OCI-M2 (cell line): Measurements from ENCODE around the gene ZMYM5.
A peak's percentile ranks its signal among the peaks of the same experiment; 100 is the strongest.
"Not testable (repeated sequence)": the region's sequence is repeated elsewhere in the genome, so short reads cannot be mapped to it uniquely, and the experiment has no call there.

ENCODE experiments used
- DNase-seq: peaks from one replicate; lab custom pipeline; 2025; ENCODE audit not compliant: unreplicated experiment; lab: John Stamatoyannopoulos, UW

ZMYM5 gene

DNA sequence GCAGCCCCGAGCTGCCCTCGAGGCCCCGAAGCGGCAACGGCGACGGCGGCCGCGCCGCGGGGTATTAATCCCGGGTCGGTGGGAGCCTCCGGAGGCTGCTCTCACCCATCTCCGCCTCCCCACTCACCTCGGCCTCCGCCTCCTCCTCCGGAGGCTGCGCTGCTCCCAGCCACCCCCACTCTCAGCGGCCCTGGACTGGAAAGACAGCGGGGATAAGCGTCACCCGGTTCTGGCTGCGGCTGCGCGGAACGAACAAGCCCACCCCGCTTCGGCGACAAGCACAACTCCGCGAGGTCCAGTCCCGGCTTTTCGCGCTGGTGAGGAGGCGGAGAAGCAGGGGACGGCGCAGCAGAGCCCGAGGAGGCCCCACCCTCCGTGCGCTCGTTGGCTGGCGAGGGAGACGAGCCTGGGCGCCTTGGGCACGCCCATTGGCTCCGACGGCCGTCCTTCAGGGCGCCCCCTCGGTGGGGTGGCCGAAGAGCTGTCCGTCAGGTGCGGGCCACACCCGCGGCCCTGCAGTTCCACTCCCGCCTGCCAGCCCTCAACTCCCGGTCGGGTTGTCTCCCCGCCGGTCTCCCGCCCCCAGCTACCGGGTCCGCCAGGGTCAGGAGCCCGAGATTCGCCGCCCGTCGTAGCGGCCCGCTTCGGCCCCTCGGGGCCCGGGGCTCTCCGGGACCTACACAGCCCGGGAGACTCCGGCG lies at the start of gene ZMYM5:
Gene ZMYM5 (minus strand): TSS at position 327 of the 701 bp plus-strand sequence. CDS start 11,469 bp downstream, outside the sequence.
- peak; percentile 59 for DNase-seq

DNA sequence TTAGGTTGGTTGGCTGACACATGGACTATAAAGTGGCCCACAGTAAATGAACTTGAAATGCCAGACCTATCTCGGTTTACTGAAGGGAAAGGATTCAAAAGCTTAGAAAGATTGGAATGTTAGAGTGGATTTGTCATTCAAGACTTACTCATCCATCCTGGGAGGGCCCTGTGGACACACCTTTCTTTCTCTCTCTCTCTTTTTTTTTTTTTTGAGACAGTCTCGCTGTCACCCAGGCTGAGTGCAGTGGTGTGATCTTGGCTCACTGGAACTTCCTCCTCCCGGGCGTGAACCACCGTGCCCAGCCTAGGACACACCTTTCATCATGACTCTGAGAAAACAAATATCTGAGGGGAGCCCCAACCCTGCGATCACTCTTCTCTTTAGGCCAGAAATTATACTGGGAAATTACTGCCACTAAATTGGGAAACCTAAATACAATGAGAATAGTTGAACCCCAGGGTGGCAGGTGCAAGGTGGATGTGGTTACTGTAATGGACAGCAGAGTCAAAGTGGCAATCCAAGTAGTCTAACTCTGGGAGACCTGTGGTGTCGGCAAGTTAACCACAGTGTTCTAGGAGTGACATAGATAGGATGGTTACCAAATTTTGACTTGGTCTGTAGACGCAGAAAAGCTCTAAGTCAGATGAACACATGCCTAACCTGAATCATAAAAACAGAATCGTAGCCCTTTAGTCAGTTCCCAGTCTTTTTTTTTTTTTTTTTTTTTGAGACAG lies 47.1 kb upstream of the ZMYM5 start:
- no peak for DNase-seq

DNA sequence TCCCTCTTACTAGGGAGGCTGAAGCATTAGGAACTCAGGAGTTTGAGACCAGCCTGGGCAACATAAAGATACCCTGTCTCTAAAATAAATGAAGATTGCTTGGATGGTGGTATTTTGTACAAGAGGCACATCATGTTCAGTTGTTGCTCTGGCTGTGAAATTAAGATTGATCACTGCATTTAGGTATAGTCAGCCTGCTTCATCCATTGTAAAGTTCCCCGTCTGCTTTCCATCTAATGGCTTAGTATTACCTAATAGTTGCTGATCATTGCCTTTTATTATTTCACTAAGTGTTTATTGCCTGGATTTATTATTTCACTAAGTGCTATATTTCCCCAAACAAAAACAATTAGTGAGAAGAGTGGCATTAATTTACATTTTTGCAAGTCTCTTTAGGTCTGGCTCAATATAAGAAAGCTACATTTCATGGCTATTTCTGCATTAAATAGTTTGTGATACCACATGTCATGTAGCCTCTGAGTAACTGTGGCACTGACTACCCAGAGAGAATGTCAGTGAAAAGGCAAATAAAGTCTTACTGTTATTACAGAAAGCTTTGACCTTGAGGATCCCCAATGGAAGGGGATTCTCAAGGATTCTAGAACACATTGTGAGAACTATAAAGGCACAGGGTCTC lies 45.0 kb upstream of the ZMYM5 start:
- no peak for DNase-seq

DNA sequence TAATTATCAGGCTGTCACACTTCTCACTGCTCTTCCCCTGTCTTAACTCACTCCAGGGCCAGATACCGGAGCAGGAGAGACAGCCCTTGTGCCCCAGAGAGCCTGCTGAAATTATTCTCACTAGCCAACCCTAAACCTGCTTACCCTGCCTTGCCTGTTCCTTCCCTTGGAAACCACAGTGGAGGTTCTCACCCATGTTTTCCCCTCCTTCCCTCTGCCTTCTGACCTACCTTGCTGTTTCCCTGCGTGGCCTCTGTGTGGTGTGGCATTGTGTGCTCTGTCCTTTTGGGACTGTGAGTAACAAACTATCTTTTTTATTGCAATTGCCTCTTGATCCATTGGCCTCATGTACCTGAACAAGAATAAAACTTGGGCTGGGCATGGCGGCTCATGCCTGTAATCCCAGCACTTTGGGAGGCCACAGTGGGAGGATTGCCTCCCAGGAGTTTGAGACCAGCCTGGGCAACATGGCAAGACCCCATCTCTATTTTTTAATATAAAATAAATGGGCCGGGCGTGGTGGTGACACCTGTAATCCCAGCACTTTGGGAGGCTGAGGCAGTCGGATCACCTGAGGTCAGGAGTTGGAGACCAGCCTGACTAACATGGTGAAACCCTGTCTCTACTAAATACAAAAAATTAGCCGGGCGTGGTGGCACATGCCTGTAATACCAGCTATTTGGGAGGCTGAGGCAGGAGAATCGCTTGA lies 42.2 kb upstream of the ZMYM5 start:
- not testable (repeated sequence) for DNase-seq

DNA sequence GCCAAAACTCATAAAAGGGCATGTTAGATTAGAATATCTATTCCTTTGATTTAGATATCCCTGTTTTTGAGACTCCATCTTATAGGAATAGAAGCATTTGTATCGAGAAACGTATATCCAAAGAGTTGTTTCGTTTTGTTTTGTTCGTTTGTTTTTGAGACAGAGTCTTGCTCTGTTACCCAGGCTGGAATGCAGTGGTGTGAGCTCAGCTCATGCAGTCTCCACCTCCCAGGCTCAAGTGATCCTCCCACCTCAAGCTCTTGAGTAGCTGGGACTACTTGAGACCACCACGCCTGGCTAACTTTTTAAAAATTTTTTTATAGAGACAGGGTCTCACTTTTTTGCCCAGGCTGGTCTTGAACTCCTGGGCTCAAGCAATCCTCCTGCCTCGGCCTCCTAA lies 26.6 kb upstream of the ZMYM5 start:
- DNase-seq = no peak

DNA sequence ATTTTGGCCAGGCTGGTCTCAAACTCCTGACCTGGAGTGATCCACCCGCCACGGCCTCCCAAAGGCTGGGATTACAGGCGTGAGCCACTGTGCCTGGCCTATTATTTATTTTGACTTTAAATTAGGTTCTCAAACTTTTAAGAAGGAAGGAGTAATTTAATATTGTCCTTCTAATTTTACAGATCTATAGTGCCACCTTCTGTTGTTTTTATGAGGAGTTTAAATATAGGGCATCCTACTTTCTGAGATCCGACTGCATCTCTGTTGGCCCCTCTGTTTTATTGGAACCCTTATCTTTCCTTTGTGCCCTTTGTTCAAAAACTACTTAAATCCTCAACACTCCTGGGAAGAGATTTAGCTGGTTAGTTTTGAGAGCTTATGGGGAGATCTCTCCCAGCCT lies 25.4 kb upstream of the ZMYM5 start:
- no peak for DNase-seq

DNA sequence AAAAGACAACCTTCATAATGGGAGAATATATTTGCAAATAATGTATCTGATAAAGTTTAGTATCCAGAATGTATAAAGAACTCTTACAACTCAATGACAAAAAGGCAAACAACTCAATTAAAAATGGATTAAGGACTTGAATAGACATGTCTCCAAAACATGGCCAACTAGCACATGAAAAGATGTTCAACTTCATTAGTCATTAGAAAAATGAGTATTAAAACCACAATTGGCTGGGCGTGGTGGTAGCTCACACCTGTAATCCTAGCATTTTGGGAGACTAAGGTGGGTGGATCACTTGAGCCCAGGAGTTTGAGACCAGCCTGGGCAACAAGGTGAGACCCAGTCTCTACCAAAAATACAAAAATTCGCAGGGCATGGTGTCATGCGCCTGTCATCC lies 18.8 kb upstream of the ZMYM5 start:
- DNase-seq = no peak

DNA sequence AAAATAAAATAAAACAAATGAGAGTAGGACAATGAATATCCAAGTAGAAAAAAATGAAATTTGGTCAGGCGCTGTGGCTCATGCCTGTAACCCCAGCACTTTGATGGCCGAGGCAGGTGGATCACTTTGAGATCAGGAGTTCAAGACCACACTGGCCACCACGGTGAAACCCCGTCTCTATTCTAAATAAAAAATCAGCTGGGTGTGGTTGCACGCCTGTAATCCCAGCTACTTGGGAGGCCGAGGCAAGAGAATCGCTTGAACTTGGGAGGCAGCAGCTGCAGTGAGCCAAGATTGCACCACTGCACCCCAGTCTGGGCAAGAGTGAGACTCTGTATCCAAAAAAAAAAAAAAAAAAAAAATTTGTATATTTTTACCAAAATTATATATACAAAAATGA lies 18.2 kb upstream of the ZMYM5 start:
- DNase-seq = no peak

DNA sequence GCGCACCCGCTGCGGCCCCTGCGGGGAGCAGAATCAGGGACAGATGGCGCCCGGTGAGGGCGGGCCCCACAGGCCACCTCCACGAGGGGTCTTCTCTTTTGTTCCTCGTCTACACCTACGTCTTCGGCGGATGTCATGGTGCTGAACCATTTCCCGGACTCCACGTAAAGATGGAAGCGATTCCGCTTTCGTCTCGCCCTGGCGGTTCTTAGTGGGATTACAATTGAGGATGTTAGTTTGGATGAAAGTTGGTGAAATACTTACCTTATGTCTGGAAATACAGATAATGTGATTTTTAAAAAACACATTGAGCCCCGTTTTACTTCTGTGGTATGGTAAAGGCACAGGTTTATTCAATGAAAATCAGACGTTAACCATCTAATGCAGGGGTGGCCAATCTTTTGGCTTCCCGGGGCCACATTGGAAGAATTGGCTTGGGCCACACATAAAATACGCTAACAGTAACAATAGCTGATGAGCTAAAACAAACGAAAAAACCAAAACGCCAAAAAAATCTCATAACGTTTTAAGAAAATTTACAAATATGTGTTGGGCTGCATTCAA lies 1.4 kb upstream of the ZMYM5 start:
- no peak for DNase-seq

DNA sequence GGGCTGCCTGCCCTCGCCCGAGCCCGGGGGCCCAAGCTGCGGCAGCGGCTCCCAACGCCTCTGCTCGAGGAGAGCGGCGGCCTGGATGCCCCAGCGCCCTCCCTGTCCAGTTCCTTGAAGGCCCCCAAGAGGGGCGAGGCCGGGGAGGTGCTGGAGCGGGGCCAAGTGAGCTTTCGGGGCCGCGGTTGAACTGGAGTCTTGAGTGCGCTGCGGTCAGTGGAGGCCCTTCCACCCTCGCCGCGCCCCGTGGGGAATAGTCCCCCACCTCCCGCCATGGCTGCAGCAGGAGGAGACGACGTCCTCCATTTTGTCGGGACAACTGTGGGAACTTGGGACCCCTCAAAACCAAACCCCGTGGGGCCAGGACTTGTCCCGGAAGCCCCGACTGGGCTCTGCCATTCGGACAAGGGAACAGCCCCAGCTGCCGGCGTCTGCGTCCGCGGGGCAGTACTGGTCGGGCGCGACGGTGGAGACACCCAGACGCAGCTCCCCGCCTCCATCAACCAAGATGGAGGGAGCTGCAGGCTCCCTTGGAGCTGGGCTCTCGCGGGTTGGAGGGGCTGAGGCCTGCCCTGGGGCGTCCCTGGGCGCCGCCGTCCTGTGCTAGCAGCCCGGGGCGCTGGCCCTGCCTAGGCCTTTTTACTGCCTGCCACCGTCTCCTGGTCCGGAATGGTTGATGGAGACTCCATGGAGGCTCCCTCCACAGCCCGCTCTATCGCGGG lies 736 bp upstream of the ZMYM5 start:
- no peak for DNase-seq

DNA sequence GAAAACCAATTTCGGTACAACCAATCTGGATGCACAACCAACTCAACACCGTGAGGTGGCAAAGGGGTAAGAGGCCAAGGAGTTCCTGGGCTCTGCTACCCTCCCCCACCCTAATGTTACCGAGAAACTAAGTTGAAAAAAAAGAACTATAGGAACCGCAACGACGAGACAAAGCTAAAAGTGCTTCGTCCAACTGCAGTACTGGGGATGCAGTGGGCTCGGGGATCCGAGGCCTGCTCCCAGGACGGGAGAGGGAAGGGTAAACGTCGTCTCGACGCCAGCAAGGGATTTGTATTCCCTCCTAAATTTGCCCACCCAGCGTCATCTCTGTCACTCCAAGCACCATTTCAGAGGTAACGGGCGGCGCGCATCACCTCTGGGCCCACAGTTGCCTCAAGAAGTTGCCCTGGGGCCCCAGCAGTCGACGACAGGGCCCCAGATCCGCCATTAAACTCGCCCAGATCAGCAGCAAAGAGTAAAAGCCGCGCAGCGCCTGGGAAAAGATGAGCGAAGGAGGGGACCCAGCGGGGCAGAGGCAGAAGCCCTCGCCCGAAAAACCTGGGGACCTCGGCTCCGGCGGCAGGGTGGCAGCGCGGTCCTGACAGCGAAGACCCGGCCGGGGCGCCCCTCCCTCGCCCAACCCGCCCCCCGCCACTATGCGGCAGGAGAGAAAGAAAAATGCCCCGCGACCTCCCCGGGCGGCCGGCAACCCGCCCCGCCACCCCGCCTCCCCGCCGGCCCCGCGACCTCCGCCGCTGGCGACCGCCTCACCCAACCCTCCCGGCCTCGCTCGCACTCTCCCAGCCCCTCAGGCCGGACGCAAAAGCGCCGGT lies 752 bp downstream of the ZMYM5 start:
- DNase-seq = no peak

DNA sequence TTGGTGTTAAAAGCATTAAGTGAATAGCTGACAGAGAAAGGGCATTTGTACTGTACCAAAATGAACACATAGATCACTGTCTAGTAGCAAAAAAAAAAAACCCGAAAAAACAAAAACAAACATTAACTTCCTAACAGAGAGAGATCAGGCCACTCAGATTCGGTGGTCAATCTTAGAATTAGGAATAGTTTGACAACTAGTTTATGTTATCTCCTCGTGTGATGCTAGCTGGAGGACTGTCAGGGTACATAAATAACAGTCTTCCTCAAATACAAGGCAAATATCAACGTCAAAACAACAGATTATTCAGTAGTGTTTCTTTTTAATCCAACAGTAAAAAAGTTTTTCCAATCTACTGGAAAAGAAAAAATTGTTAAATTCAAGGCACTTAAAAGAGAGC lies 1.7 kb downstream of the ZMYM5 start:
- no peak for DNase-seq

DNA sequence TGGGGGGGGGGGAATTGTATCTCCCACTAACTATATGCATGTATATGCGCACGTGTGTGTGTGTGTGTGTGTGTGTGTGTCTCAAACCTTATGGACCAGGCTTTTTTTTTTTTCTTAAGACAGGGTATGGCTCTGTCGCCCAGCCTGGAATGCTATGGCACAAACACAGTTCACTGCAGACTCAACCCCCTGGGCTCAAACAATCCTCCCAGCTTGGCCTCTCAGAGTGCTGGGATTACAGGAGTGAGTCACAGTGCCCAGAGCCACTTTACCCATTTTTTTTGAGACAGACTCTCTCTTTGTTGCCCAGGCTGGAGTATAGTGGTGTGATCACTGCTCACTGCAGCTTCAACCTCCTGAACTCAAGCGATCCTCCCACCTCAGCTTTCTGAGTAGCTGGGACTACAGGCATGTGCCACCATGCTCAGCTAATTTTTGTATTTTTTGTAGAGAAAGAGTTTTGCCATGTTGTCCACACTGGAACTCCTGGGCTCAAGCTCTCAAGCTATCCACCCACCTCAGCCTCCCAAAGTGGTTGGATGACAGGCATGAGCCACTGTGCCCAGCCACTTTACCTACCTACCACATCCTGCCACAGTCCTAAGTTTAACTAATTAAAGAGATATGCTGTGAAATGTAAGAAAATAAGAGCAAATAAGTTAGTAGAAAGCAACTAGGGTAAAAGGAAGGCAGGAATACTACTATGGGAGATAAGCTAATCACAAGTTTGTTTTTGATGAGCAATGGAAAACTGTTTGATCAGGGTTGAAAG lies 2.4 kb downstream of the ZMYM5 start:
- no peak for DNase-seq

DNA sequence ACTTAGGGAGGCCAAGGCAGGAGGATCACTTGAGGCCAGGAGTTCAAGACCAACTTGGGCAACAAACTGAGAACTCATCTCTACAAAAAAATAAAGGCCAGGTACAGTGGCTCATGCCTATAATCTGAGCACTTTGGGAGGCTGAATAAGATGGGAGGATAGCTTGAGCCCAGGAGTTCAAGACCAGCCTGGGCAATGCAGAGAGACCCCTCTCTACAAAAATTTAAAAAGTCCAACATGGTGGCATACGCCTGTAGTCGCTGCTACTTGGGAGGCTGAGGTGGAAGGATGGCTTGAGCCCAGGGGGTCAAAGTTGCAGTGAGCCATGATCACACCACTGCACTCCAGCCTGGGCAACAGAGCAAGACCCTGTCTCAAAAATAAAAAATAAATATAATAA lies 5.8 kb downstream of the ZMYM5 start:
- DNase-seq = not testable (repeated sequence)

DNA sequence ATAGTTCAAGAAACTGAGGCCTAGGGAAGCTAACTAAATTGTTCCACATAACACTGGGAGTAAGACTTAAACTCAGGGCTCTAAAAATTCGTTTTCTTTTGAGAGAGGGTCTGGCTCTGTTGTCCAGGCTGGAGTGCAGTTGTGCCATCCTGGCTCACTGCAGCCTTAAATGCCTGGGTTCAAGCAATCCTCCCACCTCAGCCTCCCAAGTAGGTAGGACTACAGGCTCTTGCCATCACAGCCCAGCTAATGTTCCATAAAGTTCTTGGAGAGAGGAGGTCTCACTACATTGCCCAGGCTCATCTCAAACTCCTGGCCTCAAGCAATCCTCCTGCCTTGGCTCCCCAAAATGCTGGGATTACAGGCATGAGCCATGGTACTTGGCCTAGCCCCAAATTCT lies 10.7 kb downstream of the ZMYM5 start:
- DNase-seq = no peak

DNA sequence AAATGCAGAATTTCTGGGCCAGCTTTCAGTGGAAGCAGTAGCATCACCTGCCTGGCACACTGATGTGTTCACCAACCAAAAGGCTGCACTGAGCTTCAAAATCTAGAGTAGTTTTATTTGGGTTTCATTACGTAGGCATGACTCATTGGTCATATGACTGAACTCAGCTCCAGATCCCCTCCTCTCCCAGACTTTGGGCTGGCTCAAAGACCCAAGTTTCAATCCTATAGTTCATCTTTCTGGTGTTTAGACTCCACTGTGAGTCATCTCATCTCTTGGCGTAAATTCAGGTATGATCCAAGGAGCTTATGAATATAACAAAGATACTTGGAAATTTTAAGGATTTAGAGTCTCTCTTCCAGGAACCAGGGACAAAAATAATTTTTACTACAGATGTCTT lies 17.7 kb downstream of the ZMYM5 start:
- DNase-seq = no peak

DNA sequence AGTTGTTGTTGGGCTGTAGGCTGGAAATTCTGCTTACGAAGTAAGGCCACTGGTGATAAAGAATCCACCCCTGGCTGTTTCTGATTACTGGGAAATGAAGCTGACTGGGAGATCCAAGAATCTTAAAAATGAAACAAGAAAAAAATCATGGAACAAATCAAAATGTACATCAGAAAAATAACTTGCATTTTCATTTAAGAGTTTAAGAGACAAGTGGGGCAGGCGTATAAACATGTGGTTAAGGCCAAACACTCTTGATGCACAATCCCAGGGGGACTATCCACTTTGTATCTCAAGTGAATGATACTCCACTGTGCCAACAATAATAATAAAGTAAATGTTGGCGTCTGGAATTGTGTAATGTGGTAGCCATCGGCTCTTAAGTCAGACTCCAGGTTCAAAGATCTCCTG lies 24.6 kb downstream of the ZMYM5 start:
- no peak for DNase-seq

DNA sequence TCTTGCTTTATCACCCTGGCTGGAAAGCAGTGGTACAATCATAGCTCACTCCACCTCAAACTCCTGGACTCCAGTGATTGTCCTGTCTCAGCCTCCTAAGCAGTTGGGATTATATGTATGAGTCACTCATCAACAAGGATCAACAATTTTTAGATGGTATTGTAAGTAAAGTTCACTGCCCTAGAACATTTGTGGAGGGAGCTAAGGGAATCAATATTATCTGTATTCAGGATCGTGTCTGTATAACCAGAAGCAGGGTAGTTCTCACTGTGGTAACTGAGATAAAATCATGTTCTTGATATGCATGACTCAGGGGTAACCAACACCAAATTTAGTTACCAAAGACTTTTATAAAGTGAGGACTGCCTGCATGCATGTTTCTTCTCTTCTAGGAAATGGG lies 27.0 kb downstream of the ZMYM5 start:
- no peak for DNase-seq

DNA sequence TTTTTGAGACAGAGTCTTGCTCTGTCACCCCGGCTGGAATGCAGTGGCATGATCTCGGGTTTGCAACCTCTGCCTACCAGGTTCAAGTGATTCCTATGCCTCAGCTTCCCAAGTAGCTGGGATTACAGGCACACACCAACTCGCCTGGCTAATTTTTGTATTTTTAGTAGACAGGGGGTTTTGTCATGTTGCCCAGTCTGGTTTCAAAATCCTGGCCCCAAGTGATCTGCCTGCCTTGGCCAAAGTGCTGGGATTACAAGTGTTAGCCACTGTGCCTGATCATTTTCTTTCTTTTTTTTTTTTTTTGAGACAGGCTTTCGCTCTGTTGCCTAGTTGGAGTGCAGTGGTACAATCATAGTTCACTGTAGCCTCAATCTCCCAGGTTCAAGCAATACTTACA lies 28.7 kb downstream of the ZMYM5 start:
- no peak for DNase-seq
